ENCODE measurements around the gene SSBP3. TPM values are rescaled to one million over a fixed set of nuclear protein-coding genes. Genes with fewer than 3 reads are reported as not detected.
"Not testable (repeated sequence)": the region's sequence is repeated elsewhere in the genome, so short reads cannot be mapped to it uniquely, and the experiment has no call there.

SSBP3 gene
- total RNA-seq, 2 experiments from 2014 or later: 109 to 111 TPM

GRCh38 chr1:54425152-54425584 is 19.0 kb upstream of the SSBP3 start:
- ATAC-seq: no peak
- Mint-ChIP-seq H3K36me3 (ENCODE audit: low read depth) (no peaks in the 10 kb centered on the region), H3K27ac (no peak overlapping the region), H3K9me3 (ENCODE audit: insufficient read depth) (no peaks in the 10 kb centered on the region), H3K27me3 (ENCODE audit: low read depth) (peaks cover 3% of the 10 kb centered on the region), H3K4me1 (ENCODE audit: low read depth) (no peaks in the 10 kb centered on the region), H3K4me3 (no peak overlapping the region)
- ChIA-PET CTCF (no interaction called here), POLR2A (interaction anchor here (1.1 kb wide), 1 partner anchor 33 kb away, joined by 4 read pairs; no protein-coding TSS in a partner anchor)
- DNase-seq: no peak

- Mint-ChIP-seq H3K4me1 (ENCODE audit: low read depth) (no peaks in the 10 kb centered on the region), H3K4me3 (no peak overlapping the region), H3K27me3 (ENCODE audit: low read depth) (peaks cover 3% of the 10 kb centered on the region), H3K36me3 (ENCODE audit: low read depth) (no peaks in the 10 kb centered on the region), H3K9me3 (ENCODE audit: insufficient read depth) (no peaks in the 10 kb centered on the region), H3K27ac (no peak overlapping the region)
- CTCF ChIA-PET: interaction anchor here (0.6 kb wide), 1 partner anchor 394 kb away, joined by 3 read pairs; no protein-coding TSS in a partner anchor
- DNase-seq (no peak), ATAC-seq (no peak)
- POLR2A ChIA-PET: interaction anchor here (1.1 kb wide), 1 partner anchor 33 kb away, joined by 4 read pairs; no protein-coding TSS in a partner anchor
Measured at GRCh38 chr1:54424398-54424797, 18.2 kb upstream of the SSBP3 start.

GRCh38 chr1:54421101-54421504 is 14.9 kb upstream of the SSBP3 start:
- ChIA-PET CTCF (interaction anchor here (0.9 kb wide), 1 partner anchor 299 kb away, joined by 3 read pairs; no protein-coding TSS in a partner anchor), POLR2A (interaction anchor here (0.5 kb wide), 1 partner anchor 236 kb away, joined by 3 read pairs; no protein-coding TSS in a partner anchor)

GRCh38 chr1:54418598-54418997 is 12.4 kb upstream of the SSBP3 start:
- POLR2A ChIA-PET; H3K4me3 Mint-ChIP-seq; CTCF ChIA-PET; ATAC-seq; DNase-seq; H3K9me3 Mint-ChIP-seq (ENCODE audit: insufficient read depth); H3K27ac Mint-ChIP-seq; H3K36me3 Mint-ChIP-seq (ENCODE audit: low read depth): not testable (repeated sequence)
- peaks cover 14% of the 10 kb centered on the region for H3K27me3 Mint-ChIP-seq (ENCODE audit: low read depth)
- peaks cover 18% of the 10 kb centered on the region for H3K4me1 Mint-ChIP-seq (ENCODE audit: low read depth)

More at GRCh38 chr1:54421101-54421504, 14.9 kb upstream of the SSBP3 start:
- no peak for DNase-seq
- no peak for ATAC-seq
- H3K4me3 Mint-ChIP-seq: no peak overlapping the region
- H3K9me3 Mint-ChIP-seq (ENCODE audit: insufficient read depth): no peaks in the 10 kb centered on the region
- peaks cover 5% of the 10 kb centered on the region for H3K4me1 Mint-ChIP-seq (ENCODE audit: low read depth)
- peaks cover 7% of the 10 kb centered on the region for H3K27me3 Mint-ChIP-seq (ENCODE audit: low read depth)
- H3K27ac Mint-ChIP-seq: no peak overlapping the region
- H3K36me3 Mint-ChIP-seq (ENCODE audit: low read depth): no peaks in the 10 kb centered on the region

GRCh38 chr1:54417123-54417522 is 10.9 kb upstream of the SSBP3 start:
- Mint-ChIP-seq H3K4me1 (ENCODE audit: low read depth) (peaks cover 29% of the 10 kb centered on the region), H3K27me3 (ENCODE audit: low read depth) (peaks cover 11% of the 10 kb centered on the region), H3K27ac (no peak overlapping the region), H3K4me3 (no peak overlapping the region), H3K36me3 (ENCODE audit: low read depth) (peaks cover 3% of the 10 kb centered on the region), H3K9me3 (ENCODE audit: insufficient read depth) (no peaks in the 10 kb centered on the region)
- ChIA-PET POLR2A (no interaction called here), CTCF (no interaction called here)
- no peak for ATAC-seq
- DNase-seq: no peak

- H3K9me3 Mint-ChIP-seq (ENCODE audit: insufficient read depth): no peaks in the 10 kb centered on the region
- ChIA-PET CTCF (no interaction called here), POLR2A (interaction anchor here (1.3 kb wide), 1 partner anchor 106 kb away, joined by 3 read pairs; no protein-coding TSS in a partner anchor)
- peaks cover 11% of the 10 kb centered on the region for H3K27me3 Mint-ChIP-seq (ENCODE audit: low read depth)
- H3K27ac Mint-ChIP-seq: no peak overlapping the region
- ATAC-seq: no peak
- peaks cover 3% of the 10 kb centered on the region for H3K36me3 Mint-ChIP-seq (ENCODE audit: low read depth)
- H3K4me1 Mint-ChIP-seq (ENCODE audit: low read depth): peaks cover 29% of the 10 kb centered on the region
- DNase-seq: no peak
- H3K4me3 Mint-ChIP-seq: no peak overlapping the region
Measured at GRCh38 chr1:54416435-54416834, 10.2 kb upstream of the SSBP3 start.

GRCh38 chr1:54415991-54416390 is 9.8 kb upstream of the SSBP3 start:
- H3K27ac Mint-ChIP-seq: no peak overlapping the region
- H3K27me3 Mint-ChIP-seq (ENCODE audit: low read depth): peaks cover 11% of the 10 kb centered on the region
- POLR2A ChIA-PET: interaction anchor here (1.3 kb wide), 1 partner anchor 106 kb away, joined by 3 read pairs; no protein-coding TSS in a partner anchor
- DNase-seq: no peak
- H3K36me3 Mint-ChIP-seq (ENCODE audit: low read depth): peaks cover 3% of the 10 kb centered on the region
- no peak overlapping the region for H3K4me3 Mint-ChIP-seq
- H3K4me1 Mint-ChIP-seq (ENCODE audit: low read depth): peaks cover 31% of the 10 kb centered on the region
- no peak for ATAC-seq
- CTCF ChIA-PET: no interaction called here
- H3K9me3 Mint-ChIP-seq (ENCODE audit: insufficient read depth): no peaks in the 10 kb centered on the region

GRCh38 chr1:54415533-54415932 is 9.3 kb upstream of the SSBP3 start:
- CTCF ChIA-PET: no interaction called here

GRCh38 chr1:54413732-54414131 is 7.5 kb upstream of the SSBP3 start:
- ATAC-seq (no peak), DNase-seq (no peak)
- Mint-ChIP-seq H3K4me3 (peak overlapping the region; percentile 71), H3K36me3 (ENCODE audit: low read depth) (peaks cover 3% of the 10 kb centered on the region), H3K27ac (peak overlapping the region; percentile 84), H3K9me3 (ENCODE audit: insufficient read depth) (no peaks in the 10 kb centered on the region), H3K4me1 (ENCODE audit: low read depth) (peaks cover 51% of the 10 kb centered on the region), H3K27me3 (ENCODE audit: low read depth) (peaks cover 11% of the 10 kb centered on the region)
- CTCF ChIA-PET: interaction anchor here (0.5 to 0.7 kb wide), 2 partner anchors 13 to 63 kb away, joined by 3 read pairs; no protein-coding TSS in a partner anchor
- POLR2A ChIA-PET: interaction anchor here (0.6 kb wide), 1 partner anchor 179 kb away, joined by 4 read pairs; no protein-coding TSS in a partner anchor

More at GRCh38 chr1:54415533-54415932, 9.3 kb upstream of the SSBP3 start:
- Mint-ChIP-seq H3K27me3 (ENCODE audit: low read depth) (peaks cover 11% of the 10 kb centered on the region), H3K9me3 (ENCODE audit: insufficient read depth) (no peaks in the 10 kb centered on the region), H3K4me1 (ENCODE audit: low read depth) (peaks cover 35% of the 10 kb centered on the region), H3K4me3 (no peak overlapping the region), H3K36me3 (ENCODE audit: low read depth) (peaks cover 3% of the 10 kb centered on the region), H3K27ac (no peak overlapping the region)
- no peak for ATAC-seq
- POLR2A ChIA-PET: interaction anchor here (1.3 kb wide), 1 partner anchor 105 kb away, joined by 3 read pairs; no protein-coding TSS in a partner anchor
- no peak for DNase-seq

GRCh38 chr1:54413295-54413694 is 7.1 kb upstream of the SSBP3 start:
- peak; percentile 71 for DNase-seq
- peak; percentile 63 for ATAC-seq
- Mint-ChIP-seq H3K4me1 (ENCODE audit: low read depth) (peaks cover 56% of the 10 kb centered on the region), H3K27ac (peak overlapping the region; percentile 84), H3K36me3 (ENCODE audit: low read depth) (peaks cover 3% of the 10 kb centered on the region), H3K4me3 (peak overlapping the region; percentile 71), H3K27me3 (ENCODE audit: low read depth) (peaks cover 11% of the 10 kb centered on the region), H3K9me3 (ENCODE audit: insufficient read depth) (no peaks in the 10 kb centered on the region)
- POLR2A ChIA-PET: interaction anchor here (0.6 kb wide), 1 partner anchor 178 kb away, joined by 4 read pairs; no protein-coding TSS in a partner anchor
- CTCF ChIA-PET: interaction anchor here (0.7 kb wide), 1 partner anchor 64 kb away, joined by 3 read pairs; no protein-coding TSS in a partner anchor

GRCh38 chr1:54410359-54410758 is 4.2 kb upstream of the SSBP3 start:
- ATAC-seq: no peak
- no peak for DNase-seq
- H3K4me3 Mint-ChIP-seq: no peak overlapping the region
- H3K27me3 Mint-ChIP-seq (ENCODE audit: low read depth): peaks cover 6% of the 10 kb centered on the region
- peaks cover 3% of the 10 kb centered on the region for H3K36me3 Mint-ChIP-seq (ENCODE audit: low read depth)
- CTCF ChIA-PET: interaction anchor here (1.2 to 1.6 kb wide), 2 partner anchors 76 to 79 kb away, joined by 3 read pairs; no protein-coding TSS in a partner anchor
- H3K9me3 Mint-ChIP-seq (ENCODE audit: insufficient read depth): no peaks in the 10 kb centered on the region
- POLR2A ChIA-PET: interaction anchor here (0.6 kb wide), 1 partner anchor 76 kb away, joined by 3 read pairs; no protein-coding TSS in a partner anchor
- peak overlapping the region; percentile 88 for H3K27ac Mint-ChIP-seq
- H3K4me1 Mint-ChIP-seq (ENCODE audit: low read depth): peaks cover 57% of the 10 kb centered on the region

Measured in activated CD8-positive, alpha-beta T cell treated with anti-CD3 and anti-CD28 coated beads, Interleukin-2, amount 10 ng/mL, durations not matched to agents 7 days and 5 days (primary cell).